Urinary bladder (tissue), 4 donors: ENCODE measurements around the gene ADCY2. TPM values are rescaled to one million over a fixed set of nuclear protein-coding genes. Genes with fewer than 3 reads are reported as not detected.

ENCODE experiments used
- DNase-seq: peaks from one replicate; pipeline ENCODE4 v3.0.0-alpha.2; 2015; ENCODE audit errors: extremely low spot score
- H3K27ac ChIP-seq: one replicate; pipeline ENCODE4 v1.5.1; 2013; ENCODE audit warnings: low read depth, mild to moderate bottlenecking, moderate library complexity
- H3K36me3 ChIP-seq: one replicate; pipeline ENCODE4 v1.6.1; 2013; ENCODE audit warnings: mild to moderate bottlenecking, moderate library complexity; ENCODE audit not compliant: insufficient read depth
- H3K4me1 ChIP-seq: one replicate; pipeline ENCODE4 v1.6.1; 2013; ENCODE audit warnings: mild to moderate bottlenecking, moderate library complexity; ENCODE audit not compliant: insufficient read depth
- H3K4me3 ChIP-seq: one replicate; pipeline ENCODE4 v1.5.1; 2013; ENCODE audit warnings: low read depth, low read length
- whole genome bisulfite sequencing: extraction: QIAGEN DNeasy Blood & Tissue Kit; methylation state at CpG from one replicate; pipeline ENCODE4 v1.1.7; 2013; 5-methylcytosine and 5-hydroxymethylcytosine counted together
- polyA plus RNA-seq: library from polyadenylated mRNA; stranded (reverse); fragments of 200-250 nt; gene quantifications from one replicate; pipeline ENCODE4 v1.2.3, GENCODE V29; 2013
- total RNA-seq: library from RNA; depleted of rRNA; stranded (reverse); fragments of >200 nt; gene quantifications from one replicate; pipeline ENCODE4 v1.2.3, GENCODE V29; 2014
- donor health status: healthy with polysubstance abuse.
- donor health status: healthy.

ADCY2 gene
- total and polyA plus RNA-seq, 2 donors = 6.5 to 6.6 TPM

- no peak for DNase-seq
- 53% methylated on average over 3 of the region's 3 CpGs for WGBS
- no peaks in the 10 kb centered on the region for H3K4me1 ChIP-seq
- no peaks in the 10 kb centered on the region for H3K36me3 ChIP-seq
- no peak overlapping the region for H3K4me3 ChIP-seq
- no peak overlapping the region for H3K27ac ChIP-seq
Measured at GRCh38 chr5:7435503-7435902, 39.6 kb downstream of the ADCY2 start.

- 82% methylated on average over 8 of the region's 8 CpGs for WGBS
- Histone ChIP-seq H3K4me3 (no peak overlapping the region), H3K27ac (no peak overlapping the region), H3K4me1 (no peaks in the 10 kb centered on the region), H3K36me3 (no peaks in the 10 kb centered on the region)
- no peak for DNase-seq
Measured at GRCh38 chr5:7436521-7436920, 40.6 kb downstream of the ADCY2 start.

DNA sequence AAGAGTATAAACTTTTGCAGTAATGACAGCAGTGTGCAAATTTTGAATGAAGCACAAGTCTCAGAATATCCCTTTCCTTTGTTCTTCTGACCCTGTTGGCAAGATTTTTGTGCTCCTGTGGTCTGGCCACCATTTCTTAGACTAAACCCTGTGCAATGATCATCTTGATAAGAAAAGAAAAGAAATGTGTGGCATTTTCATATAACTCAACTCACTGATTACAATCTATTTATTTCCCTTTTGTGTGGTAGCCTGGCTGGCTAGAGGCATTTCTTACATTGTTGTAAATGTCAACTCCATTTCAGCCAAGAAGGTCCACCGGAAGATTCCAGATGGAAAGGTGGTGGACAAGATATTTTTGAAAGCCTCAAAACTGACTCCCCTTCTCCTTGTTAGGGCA is 41.9 kb downstream of the ADCY2 start:
- 73% methylated on average over 1 of the region's 1 CpG for WGBS
- Histone ChIP-seq H3K4me1 (no peaks in the 10 kb centered on the region), H3K27ac (no peak overlapping the region), H3K36me3 (no peaks in the 10 kb centered on the region), H3K4me3 (no peak overlapping the region)
- no peak for DNase-seq

- no peaks in the 10 kb centered on the region for H3K4me1 ChIP-seq
- no peaks in the 10 kb centered on the region for H3K36me3 ChIP-seq
- H3K27ac ChIP-seq = no peak overlapping the region
- H3K4me3 ChIP-seq = no peak overlapping the region
- 39% methylated on average over 2 of the region's 2 CpGs for WGBS
- no peak for DNase-seq
Measured at GRCh38 chr5:7445068-7445467, 49.1 kb downstream of the ADCY2 start.

GRCh38 chr5:7445831-7446230 is 49.9 kb downstream of the ADCY2 start:
- 66% methylated on average over 2 of the region's 2 CpGs for WGBS
- Histone ChIP-seq H3K4me1 (no peaks in the 10 kb centered on the region), H3K36me3 (no peaks in the 10 kb centered on the region), H3K27ac (no peak overlapping the region), H3K4me3 (no peak overlapping the region)
- DNase-seq = no peak

DNA sequence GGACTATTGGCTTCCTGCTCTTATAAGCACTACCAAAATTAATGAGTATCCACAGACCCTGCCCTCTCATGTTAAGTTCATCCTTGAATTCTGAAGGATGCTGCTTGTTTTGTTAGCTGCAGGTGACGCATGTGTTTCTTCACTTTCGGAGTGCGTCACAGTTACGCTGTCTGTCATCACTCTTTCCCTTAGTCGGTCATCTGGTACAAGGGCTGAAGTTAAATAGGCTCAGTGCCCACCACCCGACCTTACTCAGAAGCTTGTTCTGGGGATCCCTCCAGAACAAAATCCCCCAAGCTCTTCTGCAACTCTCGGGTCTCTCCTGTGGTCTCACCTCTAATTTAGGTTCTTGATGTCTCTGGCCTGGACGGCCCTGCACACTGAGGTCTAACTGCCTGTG is 51.0 kb downstream of the ADCY2 start:
- no peak overlapping the region for H3K4me3 ChIP-seq
- H3K27ac ChIP-seq = no peak overlapping the region
- 91% methylated on average over 8 of the region's 8 CpGs for WGBS
- DNase-seq = no peak
- no peaks in the 10 kb centered on the region for H3K4me1 ChIP-seq
- H3K36me3 ChIP-seq = no peaks in the 10 kb centered on the region

DNA sequence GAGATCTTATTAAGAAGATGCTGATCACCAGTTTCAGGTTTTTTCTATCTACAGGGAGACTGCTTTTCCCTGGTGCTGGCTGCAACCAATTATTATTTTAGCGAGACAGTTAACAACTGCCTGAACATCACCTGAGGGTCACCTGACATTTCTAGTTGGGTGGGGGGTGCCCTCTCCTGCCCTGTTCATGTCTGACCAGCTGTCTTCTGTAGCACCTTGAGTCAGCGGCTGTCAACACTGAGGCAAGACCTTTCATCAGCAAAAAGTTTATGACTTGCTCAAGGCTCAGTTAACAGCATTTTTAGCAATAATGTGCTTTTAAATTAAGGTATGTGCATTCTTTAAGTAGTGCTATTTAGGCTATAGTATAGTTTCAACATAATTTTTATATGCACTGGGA is 58.0 kb downstream of the ADCY2 start:
- Histone ChIP-seq H3K36me3 (no peaks in the 10 kb centered on the region), H3K27ac (no peak overlapping the region), H3K4me1 (no peaks in the 10 kb centered on the region), H3K4me3 (no peak overlapping the region)
- WGBS = 93% methylated on average over 2 of the region's 2 CpGs
- DNase-seq = no peak

- H3K4me1 ChIP-seq = no peaks in the 10 kb centered on the region
- H3K36me3 ChIP-seq = no peaks in the 10 kb centered on the region
- DNase-seq = no peak
- H3K4me3 ChIP-seq = no peak overlapping the region
- H3K27ac ChIP-seq = no peak overlapping the region
- WGBS = 93% methylated on average over 2 of the region's 2 CpGs
Measured at GRCh38 chr5:7456206-7456605, 60.3 kb downstream of the ADCY2 start.

DNA sequence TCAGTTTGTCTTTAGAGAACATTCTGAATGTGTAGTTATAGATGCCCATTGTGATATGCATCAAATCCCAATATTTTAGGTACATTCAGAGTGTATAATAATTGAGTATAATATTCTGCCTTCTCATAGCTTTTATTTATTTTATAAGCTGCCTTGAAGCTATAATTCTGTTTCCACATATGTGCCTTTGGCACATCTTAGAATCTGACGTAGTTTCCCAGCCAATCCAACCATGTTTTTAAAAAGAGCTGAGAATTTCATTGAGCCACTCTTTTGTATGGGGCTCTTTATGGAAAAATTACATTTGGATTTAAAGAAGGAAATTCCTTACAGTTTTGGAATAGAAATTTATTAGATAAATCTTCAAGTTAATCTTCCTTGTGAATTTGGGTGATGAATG is 65.4 kb downstream of the ADCY2 start:
- Histone ChIP-seq H3K4me3 (no peak overlapping the region), H3K4me1 (no peaks in the 10 kb centered on the region), H3K27ac (no peak overlapping the region), H3K36me3 (no peaks in the 10 kb centered on the region)
- WGBS = 57% methylated on average over 1 of the region's 1 CpG
- DNase-seq = no peak

- H3K4me3 ChIP-seq = no peak overlapping the region
- 87% methylated on average over 1 of the region's 1 CpG for WGBS
- no peaks in the 10 kb centered on the region for H3K4me1 ChIP-seq
- H3K27ac ChIP-seq = no peak overlapping the region
- DNase-seq = no peak
- H3K36me3 ChIP-seq = no peaks in the 10 kb centered on the region
Measured at GRCh38 chr5:7462758-7463157, 66.8 kb downstream of the ADCY2 start.

DNA sequence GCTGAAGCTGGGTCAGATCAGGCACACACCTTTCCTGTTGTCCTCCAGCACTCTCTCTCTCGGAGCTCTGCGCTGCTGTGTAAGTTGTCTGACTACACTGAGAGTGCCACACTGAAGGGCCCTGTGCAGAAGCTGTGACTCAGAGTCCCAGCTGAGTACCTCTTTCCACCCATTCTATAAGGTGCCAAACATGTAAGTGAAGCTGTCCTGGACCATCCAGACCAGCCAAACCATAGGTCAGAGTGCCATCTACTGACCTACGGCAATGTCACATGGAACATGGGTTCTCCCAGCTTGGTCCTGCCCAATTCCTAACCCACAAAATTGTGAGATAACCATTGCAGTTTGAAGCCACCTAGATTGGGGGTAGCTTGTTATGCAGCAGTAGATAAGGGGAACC is 68.2 kb downstream of the ADCY2 start:
- no peak overlapping the region for H3K4me3 ChIP-seq
- no peak for DNase-seq
- no peaks in the 10 kb centered on the region for H3K4me1 ChIP-seq
- H3K27ac ChIP-seq = no peak overlapping the region
- no peaks in the 10 kb centered on the region for H3K36me3 ChIP-seq
- WGBS = 91% methylated on average over 3 of the region's 3 CpGs

- no peak overlapping the region for H3K4me3 ChIP-seq
- WGBS = 76% methylated on average over 7 of the region's 7 CpGs
- no peaks in the 10 kb centered on the region for H3K4me1 ChIP-seq
- H3K36me3 ChIP-seq = no peaks in the 10 kb centered on the region
- no peak overlapping the region for H3K27ac ChIP-seq
- no peak for DNase-seq
Measured at GRCh38 chr5:7467179-7467578, 71.2 kb downstream of the ADCY2 start.

- Histone ChIP-seq H3K27ac (no peak overlapping the region), H3K4me1 (no peaks in the 10 kb centered on the region), H3K36me3 (no peaks in the 10 kb centered on the region), H3K4me3 (no peak overlapping the region)
- 74% methylated on average over 2 of the region's 2 CpGs for WGBS
- no peak for DNase-seq
Measured at GRCh38 chr5:7468742-7469141, 72.8 kb downstream of the ADCY2 start.

GRCh38 chr5:7471710-7472109 is 75.8 kb downstream of the ADCY2 start:
- DNase-seq = no peak
- WGBS = 96% methylated on average over 1 of the region's 1 CpG

GRCh38 chr5:7473115-7473514 is 77.2 kb downstream of the ADCY2 start:
- 93% methylated on average over 2 of the region's 2 CpGs for WGBS
- Histone ChIP-seq H3K36me3 (no peaks in the 10 kb centered on the region), H3K4me3 (no peak overlapping the region)

More at GRCh38 chr5:7471710-7472109, 75.8 kb downstream of the ADCY2 start:
- no peak overlapping the region for H3K4me3 ChIP-seq
- no peaks in the 10 kb centered on the region for H3K36me3 ChIP-seq
- H3K4me1 ChIP-seq = no peaks in the 10 kb centered on the region
- H3K27ac ChIP-seq = no peak overlapping the region

More at GRCh38 chr5:7473115-7473514, 77.2 kb downstream of the ADCY2 start:
- DNase-seq = no peak
- Histone ChIP-seq H3K4me1 (no peaks in the 10 kb centered on the region), H3K27ac (no peak overlapping the region)
